SK-N-SH (cell line): ENCODE measurements around the gene TIGAR. TPM values are rescaled to one million over a fixed set of nuclear protein-coding genes. Genes with fewer than 3 reads are reported as not detected.

Experiments
- polyA plus RNA-seq, 3 experiments: library from polyadenylated mRNA; depleted of rRNA; stranded (reverse); fragments of >200 nt; gene quantifications; 2 replicates each; pipeline ENCODE4 v1.2.3, GENCODE V29; 2012

Gene TIGAR
- polyA plus RNA-seq, 1 of the 3 experiments (the other 2 are of a cell fraction) = 8.3 TPM

Other genes starting within 250 kb of the TIGAR start
- gene CCND2, start 47.5 kb upstream of the TIGAR start, polyA plus RNA-seq (2012; rRNA removed) = not detected in 2 replicates
- not detected in 2 replicates for gene FGF23, start 58.5 kb downstream of the TIGAR start, polyA plus RNA-seq (2012; rRNA removed)
- not detected in 2 replicates for gene FGF6, start 124.6 kb downstream of the TIGAR start, polyA plus RNA-seq (2012; rRNA removed)
- gene RAD51AP1, start 217.7 kb downstream of the TIGAR start, polyA plus RNA-seq (2012; rRNA removed) = 6.0 and 7.1 TPM in 2 replicates
- 38.6 and 42.7 TPM in 2 replicates for gene DYRK4, start 241.0 kb downstream of the TIGAR start, polyA plus RNA-seq (2012; rRNA removed)